B cell (primary cell): ENCODE results near the gene ARHGAP6. TPM values are rescaled to one million over a fixed set of nuclear protein-coding genes. Genes with fewer than 3 reads are reported as not detected.

Source experiments
- ATAC-seq: fragments of 200-7000 bp; cut with Tn5 transposase; one replicate; pipeline ENCODE4 v1.10.0; 2021; ENCODE audit warnings: low read depth, mild to moderate bottlenecking, moderate number of reproducible peaks, moderate library complexity
- CTCF ChIA-PET: fragments of 350-600 bp; sonication (Branson Sonifier 250); formaldehyde crosslinking; loops from one replicate; lab custom pipeline; 2021; ENCODE audit warnings: antibody characterized with exemption, inconsistent platforms; lab: Charles Lee
- POLR2A ChIA-PET: fragments of 350-600 bp; sonication (Branson Sonifier 250); formaldehyde crosslinking; loops from one replicate; lab custom pipeline; 2021; ENCODE audit warnings: antibody characterized with exemption; lab: Charles Lee
- DNase-seq: peaks from one replicate; pipeline ENCODE4 v3.0.0; 2013
- H2AFZ ChIP-seq: 2 replicates; pipeline ENCODE4 v1.6.1; 2012; ENCODE audit warnings: mild to moderate bottlenecking, low read depth, low read length; ENCODE audit not compliant: insufficient read depth, poor library complexity, severe bottlenecking
- H3K27ac ChIP-seq, 2 donors: 1 replicate in 1 of 2; 2 replicates in 1 of 2; pipeline ENCODE4 v1.5.1; 2012 to 2013; ENCODE audit warnings: low read length in 2 of 2, mild to moderate bottlenecking in 2 of 2, moderate library complexity in 1 of 2
- H3K27me3 ChIP-seq, 4 experiments: fragments of 200-600 bp in 1 of 4; sonication (generic) in 1 of 4; replicated peaks in 1 of 4; 1 replicate in 2 of 4; 2 replicates in 2 of 4; pipeline versions ENCODE4 v1.6.1 to v1.7.0; 2013 to 2016; ENCODE audit warnings: low read length in 3 of 4, mild to moderate bottlenecking in 2 of 4, mixed read lengths in 1 of 4, moderate library complexity in 1 of 4; ENCODE audit not compliant: insufficient read depth in 4 of 4, control insufficient read depth in 3 of 4; ENCODE audit errors: control extremely low read depth in 1 of 4
- H3K36me3 ChIP-seq, 2 experiments: replicated peaks in 1 of 2; 1 replicate in 1 of 2; 2 replicates in 1 of 2; pipeline versions ENCODE4 v1.6.1 to v1.7.1; 2013; ENCODE audit warnings: low read length in 1 of 2; ENCODE audit not compliant: insufficient read depth in 2 of 2, control insufficient read depth in 1 of 2; ENCODE audit errors: control extremely low read depth in 1 of 2, extremely low read depth in 1 of 2
- H3K4me1 ChIP-seq, 2 donors: fragments of 200-600 bp in 1 of 2; sonication (generic) in 1 of 2; 1 replicate in 1 of 2; 2 replicates in 1 of 2; pipeline versions ENCODE4 v1.5.1 to v1.6.1; 2013 to 2017; ENCODE audit warnings: low read length in 2 of 2; ENCODE audit not compliant: control insufficient read depth in 2 of 2, insufficient read depth in 2 of 2
- H3K4me2 ChIP-seq: replicated peaks from 2 replicates; pipeline ENCODE3; 2012; ENCODE audit warnings: mild to moderate bottlenecking, low read depth, low read length; ENCODE audit not compliant: poor library complexity, severe bottlenecking
- H3K4me3 ChIP-seq, 5 experiments: fragments of 200-600 bp in 1 of 5; sonication (generic) in 1 of 5; 1 replicate in 3 of 5; 2 replicates in 2 of 5; pipeline versions ENCODE4 v1.5.1 to v1.7.0; 2011 to 2016; ENCODE audit warnings: low read length in 4 of 5, mild to moderate bottlenecking in 4 of 5, low read depth in 2 of 5, control low read depth in 1 of 5, moderate library complexity in 1 of 5; ENCODE audit not compliant: insufficient read depth in 1 of 5; ENCODE audit errors: control extremely low read depth in 1 of 5, extremely low read depth in 1 of 5
- H3K79me2 ChIP-seq: fragments of 200-600 bp; sonication (generic); one replicate; pipeline ENCODE4 v1.6.0; 2016; ENCODE audit warnings: low read length; ENCODE audit not compliant: control insufficient read depth, insufficient read depth
- H3K9ac ChIP-seq: fragments of 200-600 bp; sonication (generic); 2 replicates; pipeline ENCODE4 v1.6.1; 2017; ENCODE audit warnings: mild to moderate bottlenecking, low read length, moderate library complexity
- H3K9me3 ChIP-seq, 3 donors: one replicate each; pipeline versions ENCODE4 v1.6.1 to v1.7.1; 2013; ENCODE audit warnings: low read length in 2 of 3; ENCODE audit not compliant: control insufficient read depth in 2 of 3, insufficient read depth in 1 of 3; ENCODE audit errors: control extremely low read depth in 1 of 3
- H4K20me1 ChIP-seq: 2 replicates; pipeline ENCODE4 v1.6.0; 2012; ENCODE audit warnings: mild to moderate bottlenecking, low read length; ENCODE audit not compliant: insufficient read depth, control insufficient read depth, poor library complexity, severe bottlenecking
- H3K27ac Mint-ChIP-seq: one replicate; pipeline ENCODE4 v1.8.0; 2021; ENCODE audit warnings: mixed read lengths
- H3K27me3 Mint-ChIP-seq: one replicate; pipeline ENCODE4 v1.8.0; 2021; ENCODE audit warnings: mixed read lengths
- H3K4me1 Mint-ChIP-seq: one replicate; pipeline ENCODE4 v1.8.0; 2021; ENCODE audit warnings: mixed read lengths
- H3K4me3 Mint-ChIP-seq: one replicate; pipeline ENCODE4 v1.8.0; 2021; ENCODE audit warnings: mixed read lengths
- H3K9me3 Mint-ChIP-seq: one replicate; pipeline ENCODE4 v1.8.0; 2022; ENCODE audit warnings: mixed read lengths; ENCODE audit not compliant: insufficient read depth
- EZH2 ChIP-seq: IDR thresholded peaks from 2 replicates; pipeline ENCODE4 v1.6.1; 2012; ENCODE audit warnings: borderline replicate concordance, low read depth, mild to moderate bottlenecking, moderate library complexity, low read length; ENCODE audit not compliant: insufficient read depth, poor library complexity, severe bottlenecking
- WGBS: methylation state at CpG from one replicate; pipeline ENCODE4 v1.1.5; 2013; ENCODE audit warnings: missing lambda C conversion rate; ENCODE audit not compliant: insufficient coverage; 5-methylcytosine and 5-hydroxymethylcytosine counted together
- intact Hi-C: fragments of 100-400 bp; cut with micrococcal nuclease; formaldehyde crosslinking; loops from one replicate; pipeline ENCODE4 v1.10.0; 2022
- polyA plus RNA-seq: library from polyadenylated mRNA; depleted of rRNA; stranded (reverse); fragments of >200 nt; gene quantifications from 2 replicates; pipeline ENCODE4 v1.2.3, GENCODE V29; 2012
- total RNA-seq, 2 donors: library from RNA; stranded (reverse); fragments of 120-200 nt in 1 of 2; gene quantifications; 1 replicate in 1 of 2; 2 replicates in 1 of 2; pipeline versions ENCODE4 v1.2.3 to v1.2.4, GENCODE V29; 2013 to 2022
- TF ChIP-seq, protein P1 (sequence below): fragments of 200-600 bp; IDR thresholded peaks from one replicate; pipeline ENCODE4 v1.8.0; 2022; ENCODE audit warnings: antibody characterized with exemption, mild to moderate bottlenecking

Gene ARHGAP6
- total and polyA plus RNA-seq, 2 donors (not counting 1 experiment from before 2014, with no cell fraction given) = 1.6 to 2.6 TPM

DNA sequence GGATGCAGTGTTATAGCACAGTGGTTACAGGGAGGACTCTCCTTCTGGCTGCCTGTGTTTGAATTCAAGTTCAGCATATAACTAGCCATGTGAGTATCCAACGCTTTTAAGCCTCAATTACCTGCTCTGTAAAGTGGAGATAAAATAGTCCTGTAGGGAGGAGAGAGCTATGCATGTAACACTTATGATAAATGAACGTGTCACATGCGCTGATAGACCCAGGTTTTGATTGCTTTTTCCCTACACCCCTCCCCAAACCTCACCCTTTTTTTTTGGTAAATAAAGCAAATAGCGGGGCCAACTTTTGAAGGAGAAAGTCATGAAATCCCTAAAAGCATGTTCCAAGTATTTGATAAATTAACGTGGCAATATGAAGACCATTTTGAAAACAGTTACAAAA lies 392.9 kb downstream of the ARHGAP6 start:
- Histone ChIP-seq H3K36me3 (no peaks in the 10 kb centered on the region), H3K27ac (no peak overlapping the region), H2AFZ (no peak overlapping the region), H3K4me1 (no peaks in the 10 kb centered on the region), H3K79me2 (no peaks in the 10 kb centered on the region), H3K9me3 (no peaks in the 10 kb centered on the region), H3K4me3 (no peak overlapping the region), H3K9ac (no peak overlapping the region), H3K4me2 (no peak overlapping the region), H4K20me1 (no peaks in the 10 kb centered on the region), H3K27me3 (no peaks in the 10 kb centered on the region)
- TF ChIP-seq, protein P1, sequence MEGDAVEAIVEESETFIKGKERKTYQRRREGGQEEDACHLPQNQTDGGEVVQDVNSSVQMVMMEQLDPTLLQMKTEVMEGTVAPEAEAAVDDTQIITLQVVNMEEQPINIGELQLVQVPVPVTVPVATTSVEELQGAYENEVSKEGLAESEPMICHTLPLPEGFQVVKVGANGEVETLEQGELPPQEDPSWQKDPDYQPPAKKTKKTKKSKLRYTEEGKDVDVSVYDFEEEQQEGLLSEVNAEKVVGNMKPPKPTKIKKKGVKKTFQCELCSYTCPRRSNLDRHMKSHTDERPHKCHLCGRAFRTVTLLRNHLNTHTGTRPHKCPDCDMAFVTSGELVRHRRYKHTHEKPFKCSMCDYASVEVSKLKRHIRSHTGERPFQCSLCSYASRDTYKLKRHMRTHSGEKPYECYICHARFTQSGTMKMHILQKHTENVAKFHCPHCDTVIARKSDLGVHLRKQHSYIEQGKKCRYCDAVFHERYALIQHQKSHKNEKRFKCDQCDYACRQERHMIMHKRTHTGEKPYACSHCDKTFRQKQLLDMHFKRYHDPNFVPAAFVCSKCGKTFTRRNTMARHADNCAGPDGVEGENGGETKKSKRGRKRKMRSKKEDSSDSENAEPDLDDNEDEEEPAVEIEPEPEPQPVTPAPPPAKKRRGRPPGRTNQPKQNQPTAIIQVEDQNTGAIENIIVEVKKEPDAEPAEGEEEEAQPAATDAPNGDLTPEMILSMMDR = no peak
- no peak for TF ChIP-seq EZH2
- Mint-ChIP-seq H3K4me3 (no peak overlapping the region), H3K4me1 (no peaks in the 10 kb centered on the region), H3K9me3 (no peaks in the 10 kb centered on the region), H3K27ac (no peak overlapping the region), H3K27me3 (peaks cover 14% of the 10 kb centered on the region)
- no CpG with 5 or more reads among the region's 5 CpGs for WGBS
- DNase-seq = no peak
- ChIA-PET POLR2A (no interaction called here), CTCF (no interaction called here)
- no peak for ATAC-seq
- intact Hi-C loops = no loop called here

DNA sequence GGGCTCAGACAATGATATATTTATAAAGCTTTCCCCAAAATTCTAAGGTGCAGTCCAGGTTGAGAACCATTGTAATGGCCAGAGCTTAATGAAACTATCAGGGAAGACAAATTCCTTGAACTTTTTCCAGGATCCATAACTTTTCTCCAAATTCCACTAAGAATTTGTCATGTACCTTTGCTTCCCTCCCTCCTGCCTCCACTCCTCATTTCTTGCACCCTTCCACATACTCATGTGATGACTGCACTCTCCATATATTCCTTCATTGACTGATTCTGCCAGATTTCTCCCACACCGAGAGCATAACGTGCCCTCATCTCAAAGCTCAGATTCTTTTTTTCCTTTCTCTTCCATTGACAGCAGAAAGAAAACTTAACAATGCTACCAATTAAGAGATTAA lies 393.4 kb downstream of the ARHGAP6 start:
- intact Hi-C loops = no loop called here
- no peak overlapping the region for H3K4me2 ChIP-seq
- H3K27me3 ChIP-seq = no peaks in the 10 kb centered on the region
- DNase-seq = no peak
- no peaks in the 10 kb centered on the region for H4K20me1 ChIP-seq
- no peak overlapping the region for H2AFZ ChIP-seq
- H3K27ac ChIP-seq = no peak overlapping the region
- no peaks in the 10 kb centered on the region for H3K79me2 ChIP-seq
- POLR2A ChIA-PET = no interaction called here
- 100% methylated on average over 2 of the region's 2 CpGs for WGBS
- H3K36me3 ChIP-seq = no peaks in the 10 kb centered on the region
- no peak for ATAC-seq
- H3K4me1 ChIP-seq = no peaks in the 10 kb centered on the region
- no peak overlapping the region for H3K4me3 ChIP-seq
- H3K9me3 ChIP-seq = no peaks in the 10 kb centered on the region
- Mint-ChIP-seq H3K27me3 (peaks cover 14% of the 10 kb centered on the region), H3K9me3 (no peaks in the 10 kb centered on the region), H3K4me1 (no peaks in the 10 kb centered on the region), H3K27ac (no peak overlapping the region), H3K4me3 (no peak overlapping the region)
- H3K9ac ChIP-seq = no peak overlapping the region
- CTCF ChIA-PET = no interaction called here
- TF ChIP-seq, protein P1 = no peak
- no peak for TF ChIP-seq EZH2
